ENCODE measurements around the gene HOXC13.
A peak's percentile ranks its signal among the peaks of the same experiment; 100 is the strongest.

HOXC13 gene

DNA sequence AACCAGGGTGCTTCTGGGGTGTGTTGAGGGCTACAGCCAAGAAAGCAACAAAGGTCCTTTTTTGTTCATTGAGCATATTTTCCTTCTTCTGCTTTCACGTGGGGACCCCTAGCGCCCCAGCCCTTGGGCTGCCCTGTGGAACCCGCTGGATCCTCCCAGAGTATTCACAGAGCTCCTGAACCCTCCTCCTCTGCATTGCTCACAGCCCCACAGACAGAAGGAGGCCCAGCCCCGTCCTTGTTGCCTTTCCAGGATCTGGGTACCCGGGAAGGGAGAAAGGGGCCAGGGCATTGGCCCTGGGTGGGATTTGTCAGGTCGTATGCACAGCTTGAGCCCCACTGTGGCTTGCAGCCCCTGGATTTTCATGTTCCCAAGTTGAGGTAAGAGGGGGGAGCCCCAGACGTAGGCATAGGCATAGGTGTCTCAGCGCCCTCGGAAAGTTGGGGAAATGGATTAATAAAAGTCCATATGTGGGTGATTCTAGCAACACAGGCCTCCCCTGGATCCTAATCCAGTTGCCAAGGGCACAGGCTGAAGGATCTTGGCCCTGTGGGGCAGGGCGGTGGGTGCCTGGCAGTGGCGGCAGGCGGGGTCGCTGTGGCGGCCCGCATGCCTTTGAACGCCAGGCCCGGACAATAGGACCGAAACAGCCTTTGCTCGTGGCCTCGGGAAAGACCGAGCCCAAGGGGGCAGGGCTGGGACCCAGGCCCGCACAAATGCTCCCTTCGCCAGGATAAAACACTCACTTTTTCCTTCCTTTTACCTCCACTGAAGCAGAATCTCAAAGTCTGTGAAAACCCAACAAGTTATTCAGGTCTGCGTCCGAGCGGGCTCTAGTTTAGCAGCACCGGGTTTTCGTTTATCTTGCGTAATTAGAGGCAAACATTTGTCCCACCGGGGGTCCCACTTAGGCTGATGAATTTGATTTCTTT lies 43.3 kb downstream of the HOXC13 start:
- TF ChIP-seq, protein P1, sequence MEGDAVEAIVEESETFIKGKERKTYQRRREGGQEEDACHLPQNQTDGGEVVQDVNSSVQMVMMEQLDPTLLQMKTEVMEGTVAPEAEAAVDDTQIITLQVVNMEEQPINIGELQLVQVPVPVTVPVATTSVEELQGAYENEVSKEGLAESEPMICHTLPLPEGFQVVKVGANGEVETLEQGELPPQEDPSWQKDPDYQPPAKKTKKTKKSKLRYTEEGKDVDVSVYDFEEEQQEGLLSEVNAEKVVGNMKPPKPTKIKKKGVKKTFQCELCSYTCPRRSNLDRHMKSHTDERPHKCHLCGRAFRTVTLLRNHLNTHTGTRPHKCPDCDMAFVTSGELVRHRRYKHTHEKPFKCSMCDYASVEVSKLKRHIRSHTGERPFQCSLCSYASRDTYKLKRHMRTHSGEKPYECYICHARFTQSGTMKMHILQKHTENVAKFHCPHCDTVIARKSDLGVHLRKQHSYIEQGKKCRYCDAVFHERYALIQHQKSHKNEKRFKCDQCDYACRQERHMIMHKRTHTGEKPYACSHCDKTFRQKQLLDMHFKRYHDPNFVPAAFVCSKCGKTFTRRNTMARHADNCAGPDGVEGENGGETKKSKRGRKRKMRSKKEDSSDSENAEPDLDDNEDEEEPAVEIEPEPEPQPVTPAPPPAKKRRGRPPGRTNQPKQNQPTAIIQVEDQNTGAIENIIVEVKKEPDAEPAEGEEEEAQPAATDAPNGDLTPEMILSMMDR (IDR thresholded peaks at IDR 0.05; ENCODE audit: insufficient read depth, low read length, missing control alignments): peak; percentile 18
- ChIA-PET POLR2A (interaction anchor here (0.5 to 1.5 kb wide), 5 partner anchors 9 to 36 kb away, joined by 3 to 11 read pairs (median 5); partner anchors contain the start of gene HOXC8), CTCF (interaction anchor here (0.6 to 3.6 kb wide), 15 partner anchors 9 to 237 kb away, joined by 3 to 23 read pairs (median 4); partner anchors contain the start of gene HOXC9)
- peak overlapping the region; percentile 62 for H3K4me3 ChIP-seq (ENCODE audit: low read depth, low read length)
- DNase-seq (ENCODE audit: low read depth, low spot score): no peak

DNA sequence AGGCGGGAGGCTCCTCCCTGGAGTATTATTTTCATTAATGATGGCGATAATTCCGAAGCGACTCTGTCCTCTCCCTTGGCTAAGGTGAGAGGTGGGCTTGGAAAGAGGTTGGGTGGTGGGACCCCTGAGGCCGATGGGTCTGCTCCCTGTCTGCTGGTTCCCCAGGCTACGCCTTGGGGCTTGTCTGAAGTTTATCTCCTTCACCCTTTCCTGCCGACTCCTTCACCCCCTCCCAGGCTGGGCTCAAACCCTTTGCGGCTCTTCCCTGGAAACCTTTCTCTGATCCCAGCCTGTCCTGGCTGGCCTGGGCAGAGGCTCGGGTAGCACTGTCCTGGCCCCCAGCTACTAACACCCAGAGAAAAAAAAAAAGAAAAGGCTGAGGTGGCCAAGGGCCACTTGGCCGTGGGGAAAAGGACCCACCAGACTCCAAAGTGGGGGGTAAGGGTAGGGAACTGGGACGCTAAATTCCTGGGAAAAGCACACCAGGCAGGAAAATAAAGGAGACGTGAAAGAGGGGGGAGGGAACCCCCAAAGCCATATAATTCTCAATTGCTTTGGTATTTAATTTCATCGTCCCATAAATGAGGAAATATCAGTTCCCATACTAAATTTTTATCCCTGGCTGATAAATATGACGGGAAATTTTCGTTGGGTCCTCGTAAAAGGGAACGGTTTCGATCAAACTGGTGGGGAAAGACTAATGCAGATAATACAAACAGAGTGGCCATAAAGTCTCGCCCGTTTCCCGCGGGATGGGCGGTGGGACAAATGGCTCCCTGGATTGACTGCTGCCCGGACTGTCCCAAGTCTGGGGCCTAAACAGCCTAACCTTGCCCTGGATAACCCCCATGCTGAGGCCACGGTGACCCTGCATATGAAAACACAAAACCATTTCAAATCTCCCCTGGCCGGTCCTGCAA lies 44.3 kb downstream of the HOXC13 start:
- TF ChIP-seq, protein P1 (IDR thresholded peaks at IDR 0.05; ENCODE audit: insufficient read depth, low read length, missing control alignments): no peak
- no peak for DNase-seq (ENCODE audit: low read depth, low spot score)
- ChIA-PET POLR2A (no interaction called here), CTCF (interaction anchor here (0.7 to 3.3 kb wide), 6 partner anchors 10 to 236 kb away, joined by 3 to 19 read pairs (median 4); no protein-coding TSS in a partner anchor)
- peak overlapping the region; percentile 62 for H3K4me3 ChIP-seq (ENCODE audit: low read depth, low read length)

DNA sequence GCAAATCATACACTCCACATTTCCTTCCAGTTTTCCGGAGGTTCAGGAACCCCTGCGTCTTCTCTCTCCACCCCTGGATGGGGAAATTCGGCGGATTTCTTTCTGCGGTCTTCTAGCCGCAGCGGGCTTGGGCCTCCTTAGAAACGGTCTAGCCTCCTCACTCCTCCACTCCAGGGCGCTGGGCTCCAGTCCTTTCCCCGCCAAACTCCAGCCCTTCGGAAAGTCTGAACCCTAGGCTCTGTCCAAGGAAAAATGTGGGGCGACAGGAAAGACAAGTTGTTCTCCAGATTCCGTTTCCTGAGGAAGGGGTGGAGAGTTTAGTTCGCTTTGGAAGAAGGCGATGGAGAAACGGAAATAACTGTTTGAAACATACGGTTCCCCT lies 44.9 kb downstream of the HOXC13 start:
- H3K4me3 ChIP-seq (ENCODE audit: low read depth, low read length): peak overlapping the region; percentile 62
- ChIA-PET CTCF (interaction anchor here (2.4 to 5.8 kb wide), 6 partner anchors 20 to 238 kb away, joined by 13 to 401 read pairs (median 124); partner anchors contain the start of genes HOXC8, HOXC9 and SMUG1), POLR2A (no interaction called here)
- no peak for DNase-seq (ENCODE audit: low read depth, low spot score)
- TF ChIP-seq, protein P1 (IDR thresholded peaks at IDR 0.05; ENCODE audit: insufficient read depth, low read length, missing control alignments): no peak

GRCh38 chr12:53983950-53984572 lies 45.4 kb downstream of the HOXC13 start:
- no peak for DNase-seq (ENCODE audit: low read depth, low spot score)
- TF ChIP-seq, protein P1 (IDR thresholded peaks at IDR 0.05; ENCODE audit: insufficient read depth, low read length, missing control alignments): no peak
- ChIA-PET CTCF (interaction anchor here (1.1 to 5.8 kb wide), 16 partner anchors 7 to 385 kb away, joined by 3 to 401 read pairs (median 13); partner anchors contain the start of genes HOXC5, HOXC8, HOXC9 and SMUG1), POLR2A (interaction anchor here (1.1 to 1.8 kb wide), 3 partner anchors 206 to 232 kb away, joined by 3 to 6 read pairs (median 5); no protein-coding TSS in a partner anchor)
- peak overlapping the region; percentile 62 for H3K4me3 ChIP-seq (ENCODE audit: low read depth, low read length)

DNA sequence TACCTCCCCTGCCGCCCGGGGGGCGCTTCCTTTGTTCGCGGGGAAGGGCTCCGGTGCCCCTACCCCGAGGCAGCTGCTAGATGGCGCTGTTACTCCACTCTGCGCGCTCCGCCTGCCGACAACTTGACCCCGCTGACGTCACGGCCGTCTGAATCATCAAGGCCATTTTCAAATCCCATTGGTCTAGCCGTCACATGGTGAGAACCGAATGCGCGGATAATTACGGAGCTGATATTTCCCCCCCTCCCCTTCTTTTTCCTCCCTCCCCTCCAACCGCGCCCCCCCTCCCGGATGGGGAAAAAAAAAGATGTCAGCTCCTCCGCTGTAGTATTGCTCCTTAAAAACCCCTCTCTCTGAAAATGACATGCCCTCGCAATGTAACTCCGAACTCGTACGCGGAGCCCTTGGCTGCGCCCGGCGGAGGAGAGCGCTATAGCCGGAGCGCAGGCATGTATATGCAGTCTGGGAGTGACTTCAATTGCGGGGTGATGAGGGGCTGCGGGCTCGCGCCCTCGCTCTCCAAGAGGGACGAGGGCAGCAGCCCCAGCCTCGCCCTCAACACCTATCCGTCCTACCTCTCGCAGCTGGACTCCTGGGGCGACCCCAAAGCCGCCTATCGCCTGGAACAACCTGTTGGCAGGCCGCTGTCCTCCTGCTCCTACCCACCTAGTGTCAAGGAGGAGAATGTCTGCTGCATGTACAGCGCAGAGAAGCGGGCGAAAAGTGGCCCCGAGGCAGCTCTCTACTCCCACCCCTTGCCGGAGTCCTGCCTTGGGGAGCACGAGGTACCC lies 46.5 kb downstream of the HOXC13 start, which contains the start of gene HOXC10:
TSS of gene HOXC10 (plus strand) at position 246 of the 791 bp plus-strand sequence. CDS start at position 360, 114 bp downstream.
- CTCF ChIA-PET: interaction anchor here (0.7 to 5.8 kb wide), 40 partner anchors 8 to 398 kb away, joined by 3 to 401 read pairs (median 5); partner anchors contain the start of genes HOXC11, HOXC5, HOXC8 and HOXC9
- TF ChIP-seq, protein P1 (IDR thresholded peaks at IDR 0.05; ENCODE audit: insufficient read depth, low read length, missing control alignments): peak; percentile 92
- H3K4me3 ChIP-seq (ENCODE audit: low read depth, low read length): peak within 1 kb of the TSS; percentile 96
- DNase-seq (ENCODE audit: low read depth, low spot score): peak; percentile 89
- POLR2A ChIA-PET: interaction anchor here (0.6 to 2.9 kb wide), 20 partner anchors 8 to 231 kb away, joined by 3 to 12 read pairs (median 4); partner anchors contain the start of gene HOXC8

All from AG04449 (cell line).